OCI-LY3 (cell line): ENCODE data around the gene BICRA.

Experiments used
- CTCF ChIP-seq: fragments of 200-600, 300-600 bp; sonication (generic); IDR thresholded peaks from 2 replicates; pipeline ENCODE4 v1.5.1; 2014; ENCODE audit warnings: antibody characterized with exemption, low read length, low read depth
- EZH2phosphoT487 ChIP-seq: fragments of 200-600 bp; shearing (Covaris generic); IDR thresholded peaks from 2 replicates; pipeline ENCODE4 v1.6.1; 2018; ENCODE audit warnings: antibody characterized with exemption, mixed run types, low read depth

DNA sequence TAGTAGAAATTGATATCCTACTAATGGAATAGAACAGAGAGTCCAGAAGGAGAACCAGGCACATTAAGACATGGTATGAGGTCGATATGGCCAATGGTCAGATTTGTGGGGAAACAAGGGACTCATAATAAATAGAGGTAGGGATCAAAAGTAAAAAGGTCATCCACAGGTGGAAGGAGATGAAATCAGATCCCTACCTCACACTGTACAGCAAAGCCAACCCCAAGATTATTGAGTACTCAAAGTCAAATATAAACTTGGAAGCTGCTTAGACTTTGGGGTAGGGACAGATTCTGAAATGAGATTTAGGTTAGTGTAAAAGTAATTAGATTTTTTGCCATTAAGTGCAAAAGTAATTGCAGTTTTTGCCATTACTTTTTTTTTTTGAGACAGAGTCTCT lies 40.7 kb downstream of the BICRA start:
- TF ChIP-seq CTCF: no peak
- TF ChIP-seq EZH2phosphoT487: no peak
